ENCODE measurements around the gene RNU6-9. TPM values are rescaled to one million over a fixed set of nuclear protein-coding genes. Genes with fewer than 3 reads are reported as not detected.

The RNU6-9 gene
- total RNA-seq, 1 donor from 2014 or later = not detected

DNA sequence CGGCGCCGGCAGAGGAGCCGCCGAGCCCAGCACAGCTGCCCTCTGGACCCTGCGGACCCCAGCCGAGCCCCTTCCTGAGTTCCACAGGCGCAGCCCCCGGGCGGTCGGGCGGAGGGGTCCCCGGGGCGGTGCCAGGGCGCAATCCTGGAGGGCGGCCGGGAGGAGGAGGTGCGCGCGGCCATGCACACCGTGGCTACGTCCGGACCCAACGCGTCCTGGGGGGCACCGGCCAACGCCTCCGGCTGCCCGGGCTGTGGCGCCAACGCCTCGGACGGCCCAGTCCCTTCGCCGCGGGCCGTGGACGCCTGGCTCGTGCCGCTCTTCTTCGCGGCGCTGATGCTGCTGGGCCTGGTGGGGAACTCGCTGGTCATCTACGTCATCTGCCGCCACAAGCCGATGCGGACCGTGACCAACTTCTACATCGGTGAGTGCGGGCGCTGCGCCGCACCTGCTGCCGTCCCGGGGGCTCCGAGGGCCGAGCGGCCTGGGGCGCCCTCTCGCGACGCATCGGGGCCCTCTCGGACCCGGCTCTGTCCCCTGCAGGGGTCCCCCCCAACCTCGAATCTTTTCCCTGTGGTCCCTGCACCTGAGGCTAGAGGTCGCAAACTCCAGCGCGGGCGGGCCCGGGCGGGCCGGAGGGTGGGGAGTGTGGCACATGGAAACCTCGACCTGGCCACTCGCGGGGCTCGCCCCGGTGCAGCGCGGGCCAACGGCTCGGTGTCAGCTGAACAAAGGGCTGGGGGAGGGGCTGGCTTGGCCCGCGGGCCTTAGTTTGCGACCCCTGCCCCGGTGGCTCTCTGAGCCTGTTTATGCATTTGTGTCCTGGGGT lies 24.3 kb downstream of the RNU6-9 start, which contains the start of gene KISS1R:
Gene KISS1R (plus strand): TSS at position 11 of the 829 bp plus-strand sequence. CDS start 170 bp downstream, at position 181.
- H3K4me1 Mint-ChIP-seq = peaks cover 4% of the 10 kb centered on the region
- peak; percentile 59 for TF ChIP-seq CTCF (conservative IDR thresholded peaks at IDR 0.05)
- H3K27me3 Mint-ChIP-seq (ENCODE audit: low read depth) = peaks cover 48% of the 10 kb centered on the region
- H3K9me3 Mint-ChIP-seq = no peaks in the 10 kb centered on the region
- no peak within 1 kb of the TSS for H3K27ac Mint-ChIP-seq (ENCODE audit: unreplicated experiment)
- DNase-seq (ENCODE audit: low read depth, low spot score) = peak; percentile 55
- H3K4me3 Mint-ChIP-seq = peak within 1 kb of the TSS; percentile 65
- no peaks in the 10 kb centered on the region for H3K36me3 Mint-ChIP-seq (ENCODE audit: low read depth)

GRCh38 chr19:918152-918437 lies 24.8 kb downstream of the RNU6-9 start:
- H3K4me3 Mint-ChIP-seq = peak overlapping the region; percentile 65
- no peak for DNase-seq (ENCODE audit: low read depth, low spot score)
- no peaks in the 10 kb centered on the region for H3K9me3 Mint-ChIP-seq
- peaks cover 4% of the 10 kb centered on the region for H3K4me1 Mint-ChIP-seq
- no peak overlapping the region for H3K27ac Mint-ChIP-seq (ENCODE audit: unreplicated experiment)
- peaks cover 48% of the 10 kb centered on the region for H3K27me3 Mint-ChIP-seq (ENCODE audit: low read depth)
- H3K36me3 Mint-ChIP-seq (ENCODE audit: low read depth) = no peaks in the 10 kb centered on the region
- no peak for TF ChIP-seq CTCF (conservative IDR thresholded peaks at IDR 0.05)

DNA sequence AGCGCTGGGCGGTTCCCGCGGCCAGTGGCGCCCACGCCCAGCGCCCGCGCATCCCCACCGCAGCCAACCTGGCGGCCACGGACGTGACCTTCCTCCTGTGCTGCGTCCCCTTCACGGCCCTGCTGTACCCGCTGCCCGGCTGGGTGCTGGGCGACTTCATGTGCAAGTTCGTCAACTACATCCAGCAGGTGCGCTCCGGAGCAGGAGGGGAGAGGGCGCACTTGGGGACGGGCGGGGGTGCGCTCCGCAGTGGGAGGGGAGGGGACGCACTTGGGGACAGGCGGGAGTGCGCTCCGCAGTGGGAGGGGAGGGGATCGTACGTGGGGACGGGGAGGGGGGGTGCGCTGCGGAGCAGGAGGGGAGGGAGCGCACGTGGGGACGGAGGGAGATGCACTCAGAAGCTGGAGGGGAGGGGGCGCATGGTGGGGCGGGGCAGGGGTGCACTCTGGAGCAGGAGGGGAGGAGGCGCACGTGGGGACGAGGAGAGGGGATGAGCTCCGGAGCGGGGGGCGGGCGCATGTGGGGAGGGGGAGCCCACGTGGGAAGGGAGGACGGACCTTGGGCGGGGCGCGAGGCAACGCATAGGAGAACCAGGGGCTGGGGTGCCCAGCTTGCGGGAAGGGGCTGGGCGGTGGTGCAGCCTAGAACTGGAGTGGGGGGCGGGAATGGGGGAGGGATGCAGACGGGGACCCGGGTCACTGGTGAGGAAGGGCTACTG lies 25.4 kb downstream of the RNU6-9 start:
- no peak overlapping the region for H3K27ac Mint-ChIP-seq (ENCODE audit: unreplicated experiment)
- H3K4me3 Mint-ChIP-seq = no peak overlapping the region
- TF ChIP-seq CTCF (conservative IDR thresholded peaks at IDR 0.05) = no peak
- no peaks in the 10 kb centered on the region for H3K9me3 Mint-ChIP-seq
- DNase-seq (ENCODE audit: low read depth, low spot score) = no peak
- H3K4me1 Mint-ChIP-seq = peaks cover 8% of the 10 kb centered on the region
- H3K27me3 Mint-ChIP-seq (ENCODE audit: low read depth) = peaks cover 52% of the 10 kb centered on the region
- no peaks in the 10 kb centered on the region for H3K36me3 Mint-ChIP-seq (ENCODE audit: low read depth)

DNA sequence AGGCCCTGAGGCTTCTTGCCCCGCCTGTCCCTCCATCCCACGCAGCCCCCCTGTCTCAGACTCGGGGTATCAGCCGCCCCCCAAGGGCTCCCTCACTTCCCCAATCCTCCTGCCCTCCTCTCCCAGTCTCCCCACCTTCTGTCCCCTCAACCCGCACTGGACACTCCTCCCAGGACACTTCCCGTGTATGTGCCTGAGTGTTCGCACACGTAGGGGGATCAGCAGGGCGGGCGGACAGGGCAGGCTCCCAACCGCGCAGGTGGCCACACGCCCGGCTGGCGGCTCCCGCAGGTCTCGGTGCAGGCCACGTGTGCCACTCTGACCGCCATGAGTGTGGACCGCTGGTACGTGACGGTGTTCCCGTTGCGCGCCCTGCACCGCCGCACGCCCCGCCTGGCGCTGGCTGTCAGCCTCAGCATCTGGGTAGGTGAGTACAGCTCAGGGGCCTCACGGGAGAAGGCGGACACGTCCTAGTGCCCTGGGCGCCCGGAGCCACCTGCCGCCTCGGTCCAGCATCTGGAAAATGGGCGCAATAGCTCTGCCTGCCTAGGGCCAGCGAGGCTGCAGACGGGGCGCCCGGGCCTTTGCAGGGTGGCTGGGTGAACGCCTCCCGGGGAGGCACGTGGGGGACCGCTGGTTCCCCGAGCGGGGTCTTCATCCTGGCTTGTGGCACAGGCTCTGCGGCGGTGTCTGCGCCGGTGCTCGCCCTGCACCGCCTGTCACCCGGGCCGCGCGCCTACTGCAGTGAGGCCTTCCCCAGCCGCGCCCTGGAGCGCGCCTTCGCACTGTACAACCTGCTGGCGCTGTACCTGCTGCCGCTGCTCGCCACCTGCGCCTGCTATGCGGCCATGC lies 26.1 kb downstream of the RNU6-9 start:
- DNase-seq (ENCODE audit: low read depth, low spot score) = no peak
- Mint-ChIP-seq H3K27me3 (ENCODE audit: low read depth) (peaks cover 56% of the 10 kb centered on the region), H3K9me3 (no peaks in the 10 kb centered on the region), H3K27ac (ENCODE audit: unreplicated experiment) (no peak overlapping the region), H3K36me3 (ENCODE audit: low read depth) (no peaks in the 10 kb centered on the region), H3K4me3 (no peak overlapping the region), H3K4me1 (peaks cover 8% of the 10 kb centered on the region)
- TF ChIP-seq CTCF (conservative IDR thresholded peaks at IDR 0.05) = no peak

DNA sequence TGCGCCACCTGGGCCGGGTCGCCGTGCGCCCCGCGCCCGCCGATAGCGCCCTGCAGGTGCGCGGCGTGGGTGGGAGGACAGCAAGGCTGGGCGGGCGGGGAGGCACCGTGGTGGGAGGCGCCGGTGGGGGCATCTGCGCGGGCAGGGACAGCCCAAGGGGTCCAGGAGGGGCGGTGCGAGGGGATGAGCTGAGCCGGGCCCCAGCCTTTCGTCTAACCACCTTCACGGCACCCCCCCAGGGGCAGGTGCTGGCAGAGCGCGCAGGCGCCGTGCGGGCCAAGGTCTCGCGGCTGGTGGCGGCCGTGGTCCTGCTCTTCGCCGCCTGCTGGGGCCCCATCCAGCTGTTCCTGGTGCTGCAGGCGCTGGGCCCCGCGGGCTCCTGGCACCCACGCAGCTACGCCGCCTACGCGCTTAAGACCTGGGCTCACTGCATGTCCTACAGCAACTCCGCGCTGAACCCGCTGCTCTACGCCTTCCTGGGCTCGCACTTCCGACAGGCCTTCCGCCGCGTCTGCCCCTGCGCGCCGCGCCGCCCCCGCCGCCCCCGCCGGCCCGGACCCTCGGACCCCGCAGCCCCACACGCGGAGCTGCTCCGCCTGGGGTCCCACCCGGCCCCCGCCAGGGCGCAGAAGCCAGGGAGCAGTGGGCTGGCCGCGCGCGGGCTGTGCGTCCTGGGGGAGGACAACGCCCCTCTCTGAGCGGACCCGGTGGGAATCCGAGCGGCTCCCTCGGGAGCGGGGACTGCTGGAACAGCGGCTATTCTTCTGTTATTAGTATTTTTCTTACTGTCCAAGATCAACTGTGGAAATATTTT lies 27.0 kb downstream of the RNU6-9 start:
- DNase-seq (ENCODE audit: low read depth, low spot score) = no peak
- H3K4me3 Mint-ChIP-seq = no peak overlapping the region
- TF ChIP-seq CTCF (conservative IDR thresholded peaks at IDR 0.05) = no peak
- H3K9me3 Mint-ChIP-seq = no peaks in the 10 kb centered on the region
- H3K27me3 Mint-ChIP-seq (ENCODE audit: low read depth) = peaks cover 50% of the 10 kb centered on the region
- H3K36me3 Mint-ChIP-seq (ENCODE audit: low read depth) = no peaks in the 10 kb centered on the region
- H3K4me1 Mint-ChIP-seq = peaks cover 8% of the 10 kb centered on the region
- H3K27ac Mint-ChIP-seq (ENCODE audit: unreplicated experiment) = no peak overlapping the region
